GM23248 (cell line): ENCODE measurements around the gene IFI16.

Experiments used
- EZH2 ChIP-seq: fragments of 200-600 bp; sonication (generic); IDR thresholded peaks from 2 replicates; pipeline ENCODE4 v1.6.1; 2018; ENCODE audit warnings: antibody characterized with exemption, mild to moderate bottlenecking; ENCODE audit not compliant: insufficient read depth, poor library complexity, severe bottlenecking
- EZH2phosphoT487 ChIP-seq: fragments of 200-600 bp; sonication (generic); IDR thresholded peaks from 2 replicates; pipeline ENCODE4 v1.6.1; 2018; ENCODE audit warnings: antibody characterized with exemption, moderate library complexity, mild to moderate bottlenecking, low read depth; ENCODE audit not compliant: insufficient read depth

DNA sequence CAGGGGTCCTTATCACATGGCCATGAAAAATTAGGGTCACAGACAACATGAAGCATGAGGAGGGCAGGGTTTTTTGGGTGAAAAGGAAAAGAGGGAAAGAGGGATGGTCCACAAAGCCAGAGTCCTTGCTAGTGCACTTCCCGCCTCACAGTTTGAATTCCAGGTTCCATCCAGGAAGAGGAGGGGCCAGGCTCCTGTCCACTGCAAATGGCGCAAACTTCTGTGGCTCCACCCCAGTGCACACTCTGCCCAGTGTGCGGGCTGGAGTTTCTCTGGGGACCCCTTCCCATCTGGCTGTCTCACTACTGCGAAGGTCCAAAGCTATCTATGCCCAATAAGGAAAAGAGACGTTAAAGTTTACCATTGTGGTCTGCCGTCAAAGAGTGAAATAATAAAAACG, 49.0 kb downstream of the IFI16 start:
- TF ChIP-seq EZH2 (no peak), EZH2phosphoT487 (no peak)
